A673 (cell line): ENCODE measurements around the gene SLC22A4. TPM values are rescaled to one million over a fixed set of nuclear protein-coding genes. Genes with fewer than 3 reads are reported as not detected.

Experiments
- BruUV-seq: library from RNA; stranded (reverse); fragments of 400-500 nt; replicated peaks from 2 replicates; lab custom pipeline; 2021; lab: Mats Ljungman, UMichigan
- CTCF ChIA-PET: fragments of 300-600 bp; sonication (Branson Sonifier 250); formaldehyde crosslinking; loops from one replicate; lab custom pipeline; 2022; ENCODE audit warnings: antibody characterized with exemption; lab: Charles Lee
- POLR2A ChIA-PET: fragments of 300-600 bp; sonication (Branson Sonifier 250); formaldehyde crosslinking; loops from one replicate; lab custom pipeline; 2022; ENCODE audit warnings: antibody characterized with exemption; ENCODE audit not compliant: low non-redundant PET; lab: Charles Lee
- DNase-seq: peaks from one replicate; pipeline ENCODE4 v3.0.0-alpha.2; 2015; ENCODE audit warnings: low spot score
- H3K27ac ChIP-seq: fragments of 200-600 bp; sonication (generic); 2 replicates; pipeline ENCODE4 v1.5.1; 2016; ENCODE audit warnings: mixed run types, low read depth, mild to moderate bottlenecking, mixed read lengths, antibody characterized with exemption, low read length; ENCODE audit not compliant: poor library complexity, severe bottlenecking
- H3K27me3 ChIP-seq: fragments of 200-600 bp; sonication (generic); replicated peaks from 2 replicates; pipeline ENCODE4 v1.6.1; 2017; ENCODE audit warnings: mixed run types, low read depth, mild to moderate bottlenecking, mixed read lengths, antibody characterized with exemption, low read length; ENCODE audit not compliant: insufficient read depth, poor library complexity
- H3K36me3 ChIP-seq: fragments of 200-600 bp; sonication (generic); 2 replicates; pipeline ENCODE4 v1.6.1; 2016; ENCODE audit warnings: mixed run types, mild to moderate bottlenecking, mixed read lengths, antibody characterized with exemption, low read length; ENCODE audit not compliant: insufficient read depth, poor library complexity, severe bottlenecking
- H3K4me1 ChIP-seq: fragments of 200-600 bp; sonication (generic); 2 replicates; pipeline ENCODE4 v1.6.1; 2017; ENCODE audit warnings: mixed run types, mild to moderate bottlenecking, mixed read lengths, antibody characterized with exemption, low read length; ENCODE audit not compliant: insufficient read depth, poor library complexity, severe bottlenecking
- H3K4me3 ChIP-seq: fragments of 200-600 bp; sonication (generic); 2 replicates; pipeline ENCODE4 v1.5.1; 2016; ENCODE audit warnings: low read depth, mixed run types, mild to moderate bottlenecking, mixed read lengths, low read length; ENCODE audit not compliant: poor library complexity, severe bottlenecking
- H3K9me3 ChIP-seq: fragments of 200-600 bp; sonication (generic); 2 replicates; pipeline ENCODE4 v1.6.1; 2016; ENCODE audit warnings: mixed run types, low read depth, mild to moderate bottlenecking, mixed read lengths, antibody characterized with exemption, low read length; ENCODE audit not compliant: poor library complexity, severe bottlenecking
- CTCF ChIP-seq: fragments of 300-800, 200-600 bp; sonication (generic); conservative IDR thresholded peaks from 2 replicates; pipeline ENCODE4 v1.5.1; 2017; ENCODE audit warnings: low read depth, mild to moderate bottlenecking, antibody characterized with exemption, low read length, moderate library complexity, mixed read lengths
- EZH2 ChIP-seq: fragments of 200-600 bp; sonication (generic); IDR thresholded peaks from 2 replicates; pipeline ENCODE4 v1.6.1; 2017; ENCODE audit warnings: borderline replicate concordance, low read depth, mild to moderate bottlenecking, mixed read lengths, antibody characterized with exemption, low read length; ENCODE audit not compliant: poor library complexity, severe bottlenecking
- intact Hi-C: fragments of 100-400 bp; cut with micrococcal nuclease; formaldehyde crosslinking; loops from one replicate; pipeline ENCODE4 v1.10.0; 2022; ENCODE audit not compliant: unreplicated experiment
- total RNA-seq: library from RNA; stranded (reverse); gene quantifications from 2 replicates; pipeline ENCODE4 v1.2.3, GENCODE V29; 2021

SLC22A4 gene
- total RNA-seq, 1 experiment from 2014 or later: 0.99 TPM

GRCh38 chr5:132268769-132269551, 25.2 kb upstream of the SLC22A4 start:
- no peak overlapping the region for H3K27ac ChIP-seq
- no peak overlapping the region for H3K4me3 ChIP-seq
- TF ChIP-seq CTCF (no peak), EZH2 (no peak)
- H3K36me3 ChIP-seq: no peaks in the 10 kb centered on the region
- no peak for DNase-seq
- ChIA-PET CTCF (no interaction called here), POLR2A (no interaction called here)
- intact Hi-C loops: no loop called here
- no peaks in the 10 kb centered on the region for H3K4me1 ChIP-seq
- no peaks in the 10 kb centered on the region for H3K27me3 ChIP-seq
- no TSS peak for BruUV-seq
- H3K9me3 ChIP-seq: no peaks in the 10 kb centered on the region

GRCh38 chr5:132269635-132270334, 24.4 kb upstream of the SLC22A4 start:
- Histone ChIP-seq H3K27me3 (no peaks in the 10 kb centered on the region), H3K4me1 (no peaks in the 10 kb centered on the region), H3K9me3 (no peaks in the 10 kb centered on the region), H3K36me3 (no peaks in the 10 kb centered on the region), H3K4me3 (no peak overlapping the region), H3K27ac (no peak overlapping the region)
- no peak for DNase-seq
- TF ChIP-seq CTCF (no peak), EZH2 (no peak)
- intact Hi-C loops: loop anchor here (5.0 kb wide), 1 partner anchor 98 kb away; the partner anchor contains the start of gene SLC22A5
- CTCF ChIA-PET: no interaction called here
- BruUV-seq: no TSS peak
- POLR2A ChIA-PET: no interaction called here

DNA sequence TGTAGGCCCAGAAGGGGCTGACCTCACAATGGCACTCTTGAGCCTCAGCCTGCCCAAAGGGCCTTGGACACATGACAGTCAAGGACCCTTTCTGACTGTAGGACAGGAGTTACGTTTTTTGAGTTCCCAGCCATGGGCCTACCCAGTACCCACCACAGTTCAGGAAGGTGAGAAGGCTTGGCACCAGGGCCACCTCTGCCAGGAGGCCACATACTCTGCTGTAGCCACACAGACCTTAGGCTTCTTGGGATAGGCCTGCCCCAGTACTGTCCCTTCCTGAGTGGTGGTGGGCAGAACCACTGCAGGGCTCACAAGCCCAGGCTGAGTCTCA, 23.9 kb upstream of the SLC22A4 start:
- ChIA-PET CTCF (no interaction called here), POLR2A (no interaction called here)
- Histone ChIP-seq H3K4me1 (no peaks in the 10 kb centered on the region), H3K36me3 (no peaks in the 10 kb centered on the region), H3K4me3 (no peak overlapping the region), H3K27ac (no peak overlapping the region), H3K9me3 (no peaks in the 10 kb centered on the region), H3K27me3 (no peaks in the 10 kb centered on the region)
- DNase-seq: no peak
- BruUV-seq: no TSS peak
- no peak for TF ChIP-seq CTCF
- no peak for TF ChIP-seq EZH2
- intact Hi-C loops: loop anchor here (5.0 kb wide), 1 partner anchor 97 kb away; the partner anchor contains the start of gene SLC22A5
